Nephron (organoid): ENCODE data around the gene TRUB1.

Experiments used
- H3K27ac Mint-ChIP-seq, 3 experiments: 2 replicates each; pipeline ENCODE4 v1.8.0; 2020; ENCODE audit warnings: mixed read lengths in 3 of 3, mild to moderate bottlenecking in 2 of 3, moderate library complexity in 1 of 3
- H3K27me3 Mint-ChIP-seq: 2 replicates; pipeline ENCODE4 v1.8.0; 2021; ENCODE audit warnings: low read depth, mild to moderate bottlenecking, moderate library complexity, mixed read lengths
- H3K36me3 Mint-ChIP-seq: 2 replicates; pipeline ENCODE4 v1.8.0; 2020; ENCODE audit warnings: low read depth, mixed read lengths
- H3K4me1 Mint-ChIP-seq: 2 replicates; pipeline ENCODE4 v1.8.0; 2020; ENCODE audit warnings: mixed read lengths
- H3K4me3 Mint-ChIP-seq, 3 experiments: 2 replicates each; pipeline ENCODE4 v1.8.0; 2020; ENCODE audit warnings: mild to moderate bottlenecking in 3 of 3, mixed read lengths in 3 of 3, moderate library complexity in 2 of 3
- H3K9me3 Mint-ChIP-seq: 2 replicates; pipeline ENCODE4 v1.8.0; 2020; ENCODE audit warnings: mixed read lengths
- TF ChIP-seq, protein P1 (sequence below), 3 experiments: fragments of 200-600 bp; sonication (generic); IDR thresholded peaks; one replicate each; pipeline ENCODE4 v1.5.0; 2021; ENCODE audit warnings: antibody characterized with exemption in 3 of 3; ENCODE audit not compliant: unreplicated experiment in 3 of 3

Gene TRUB1

GRCh38 chr10:114973306-114973705 is 35.3 kb downstream of the TRUB1 start:
- Mint-ChIP-seq H3K9me3 (no peaks in the 10 kb centered on the region), H3K36me3 (peaks cover 19% of the 10 kb centered on the region), H3K27ac (peak overlapping the region; percentile 28 to 66 (median 53)), H3K4me3 (no peak overlapping the region), H3K4me1 (peaks cover 22% of the 10 kb centered on the region), H3K27me3 (no peaks in the 10 kb centered on the region)
- TF ChIP-seq, protein P1, sequence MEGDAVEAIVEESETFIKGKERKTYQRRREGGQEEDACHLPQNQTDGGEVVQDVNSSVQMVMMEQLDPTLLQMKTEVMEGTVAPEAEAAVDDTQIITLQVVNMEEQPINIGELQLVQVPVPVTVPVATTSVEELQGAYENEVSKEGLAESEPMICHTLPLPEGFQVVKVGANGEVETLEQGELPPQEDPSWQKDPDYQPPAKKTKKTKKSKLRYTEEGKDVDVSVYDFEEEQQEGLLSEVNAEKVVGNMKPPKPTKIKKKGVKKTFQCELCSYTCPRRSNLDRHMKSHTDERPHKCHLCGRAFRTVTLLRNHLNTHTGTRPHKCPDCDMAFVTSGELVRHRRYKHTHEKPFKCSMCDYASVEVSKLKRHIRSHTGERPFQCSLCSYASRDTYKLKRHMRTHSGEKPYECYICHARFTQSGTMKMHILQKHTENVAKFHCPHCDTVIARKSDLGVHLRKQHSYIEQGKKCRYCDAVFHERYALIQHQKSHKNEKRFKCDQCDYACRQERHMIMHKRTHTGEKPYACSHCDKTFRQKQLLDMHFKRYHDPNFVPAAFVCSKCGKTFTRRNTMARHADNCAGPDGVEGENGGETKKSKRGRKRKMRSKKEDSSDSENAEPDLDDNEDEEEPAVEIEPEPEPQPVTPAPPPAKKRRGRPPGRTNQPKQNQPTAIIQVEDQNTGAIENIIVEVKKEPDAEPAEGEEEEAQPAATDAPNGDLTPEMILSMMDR (IDR thresholded peaks at IDR 0.05; ENCODE audit: unreplicated experiment in 3 of 3) = no peak

DNA sequence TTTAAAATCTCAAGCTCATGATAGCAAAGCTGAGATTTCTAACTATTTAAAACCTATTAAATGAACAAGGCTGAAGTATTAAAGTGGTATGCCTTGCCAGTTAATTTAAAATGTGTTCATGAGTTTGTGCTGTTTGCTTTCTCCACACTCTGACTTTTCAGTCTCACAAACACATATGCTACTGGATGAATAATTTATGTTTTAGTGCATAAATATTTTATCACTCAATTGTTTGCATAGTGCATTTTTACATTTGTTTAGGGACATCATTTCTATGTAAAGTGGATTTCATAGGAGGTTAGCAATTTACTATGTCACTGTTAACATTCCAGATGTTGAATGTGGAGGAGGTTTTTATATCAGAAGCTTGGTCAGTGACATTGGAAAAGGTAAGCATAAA is 36.0 kb downstream of the TRUB1 start:
- Mint-ChIP-seq H3K36me3 (peaks cover 26% of the 10 kb centered on the region), H3K4me1 (peaks cover 22% of the 10 kb centered on the region), H3K9me3 (no peaks in the 10 kb centered on the region), H3K27ac (peak overlapping the region in 2 of 3 experiments; percentile 28 to 53), H3K27me3 (no peaks in the 10 kb centered on the region), H3K4me3 (no peak overlapping the region)
- TF ChIP-seq, protein P1 (IDR thresholded peaks at IDR 0.05; ENCODE audit: unreplicated experiment in 3 of 3) = no peak

GRCh38 chr10:114974625-114975024 is 36.6 kb downstream of the TRUB1 start:
- peak overlapping the region in 1 of 3 experiments; percentile 53 for H3K27ac Mint-ChIP-seq
- H3K4me3 Mint-ChIP-seq = no peak overlapping the region
- H3K36me3 Mint-ChIP-seq = peaks cover 32% of the 10 kb centered on the region
- H3K27me3 Mint-ChIP-seq = no peaks in the 10 kb centered on the region
- TF ChIP-seq, protein P1 (IDR thresholded peaks at IDR 0.05; ENCODE audit: unreplicated experiment in 3 of 3) = no peak
- H3K4me1 Mint-ChIP-seq = peaks cover 22% of the 10 kb centered on the region
- H3K9me3 Mint-ChIP-seq = no peaks in the 10 kb centered on the region

DNA sequence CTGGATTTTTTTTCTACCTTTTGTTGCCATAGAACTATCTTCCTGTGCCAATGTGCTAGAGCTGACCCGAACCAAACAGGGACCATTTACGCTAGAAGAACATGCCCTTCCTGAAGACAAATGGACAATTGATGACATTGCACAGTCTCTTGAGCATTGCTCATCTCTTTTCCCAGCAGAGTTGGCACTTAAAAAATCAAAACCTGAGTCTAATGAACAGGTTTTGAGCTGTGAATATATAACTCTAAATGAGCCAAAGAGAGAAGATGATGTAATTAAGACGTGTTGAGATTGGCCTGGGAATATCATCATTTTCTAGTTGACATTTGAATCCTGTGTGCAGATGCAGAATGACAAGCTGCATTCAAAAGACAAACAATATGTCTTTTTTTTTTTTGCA is 37.1 kb downstream of the TRUB1 start:
- peaks cover 37% of the 10 kb centered on the region for H3K36me3 Mint-ChIP-seq
- H3K27ac Mint-ChIP-seq = no peak overlapping the region
- H3K4me3 Mint-ChIP-seq = no peak overlapping the region
- peaks cover 3% of the 10 kb centered on the region for H3K9me3 Mint-ChIP-seq
- H3K4me1 Mint-ChIP-seq = peaks cover 22% of the 10 kb centered on the region
- TF ChIP-seq, protein P1 (IDR thresholded peaks at IDR 0.05; ENCODE audit: unreplicated experiment in 3 of 3) = no peak
- no peaks in the 10 kb centered on the region for H3K27me3 Mint-ChIP-seq

DNA sequence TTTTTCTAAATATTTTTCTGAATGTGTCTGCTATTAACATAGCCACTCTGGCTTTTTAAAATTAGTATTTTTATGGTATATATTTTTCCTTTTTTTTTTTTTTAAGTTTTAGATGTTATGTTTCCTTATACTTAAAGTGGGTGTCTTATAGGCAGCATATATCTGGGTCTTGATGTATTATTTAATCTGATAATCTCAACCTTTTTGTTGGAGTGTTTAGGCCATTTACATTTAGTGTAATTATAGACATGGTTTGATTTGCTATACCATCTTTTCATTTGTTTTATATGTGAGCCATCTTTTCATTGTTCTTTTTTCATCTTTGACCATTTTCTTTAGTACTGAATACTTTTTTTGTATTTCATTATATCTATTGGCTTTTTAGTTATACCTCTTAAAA is 45.0 kb downstream of the TRUB1 start:
- H3K4me1 Mint-ChIP-seq = no peaks in the 10 kb centered on the region
- TF ChIP-seq, protein P1 (IDR thresholded peaks at IDR 0.05; ENCODE audit: unreplicated experiment in 3 of 3) = no peak
- no peak overlapping the region for H3K27ac Mint-ChIP-seq
- H3K4me3 Mint-ChIP-seq = no peak overlapping the region
- peaks cover 63% of the 10 kb centered on the region for H3K9me3 Mint-ChIP-seq
- no peaks in the 10 kb centered on the region for H3K27me3 Mint-ChIP-seq
- H3K36me3 Mint-ChIP-seq = peaks cover 93% of the 10 kb centered on the region

- TF ChIP-seq, protein P1 (IDR thresholded peaks at IDR 0.05; ENCODE audit: unreplicated experiment in 3 of 3) = no peak
- Mint-ChIP-seq H3K27ac (no peak overlapping the region), H3K4me3 (no peak overlapping the region), H3K4me1 (no peaks in the 10 kb centered on the region), H3K9me3 (peaks cover 47% of the 10 kb centered on the region), H3K27me3 (no peaks in the 10 kb centered on the region), H3K36me3 (peaks cover 60% of the 10 kb centered on the region)
Measured at GRCh38 chr10:114987995-114988394, 50.0 kb downstream of the TRUB1 start.
